SH-SY5Y (cell line): ENCODE measurements around the gene BDH1.

ENCODE experiments used
- GATA2 ChIP-seq: IDR thresholded peaks from 2 replicates; pipeline ENCODE4 v1.6.1; 2011; ENCODE audit warnings: mild to moderate bottlenecking, low read depth, low read length
- GATA3 ChIP-seq: IDR thresholded peaks from 2 replicates; pipeline ENCODE4 v1.6.1; 2011; ENCODE audit warnings: low read depth, mild to moderate bottlenecking, low read length, moderate library complexity

- TF ChIP-seq GATA2 (no peak), GATA3 (no peak)
Observed at GRCh38 chr3:197583371-197583770, 27.6 kb upstream of the BDH1 start.
